HG02973 (cell line): ENCODE data around the gene PDE4A.
"Not testable (repeated sequence)": the region's sequence is repeated elsewhere in the genome, so short reads cannot be mapped to it uniquely, and the experiment has no call there.

Experiments used
- ATAC-seq: cut with Tn5 transposase; IDR thresholded peaks from one replicate; pipeline ENCODE4 v1.9.1; 2021; ENCODE audit warnings: moderate library complexity; ENCODE audit not compliant: unreplicated experiment

Gene PDE4A

DNA sequence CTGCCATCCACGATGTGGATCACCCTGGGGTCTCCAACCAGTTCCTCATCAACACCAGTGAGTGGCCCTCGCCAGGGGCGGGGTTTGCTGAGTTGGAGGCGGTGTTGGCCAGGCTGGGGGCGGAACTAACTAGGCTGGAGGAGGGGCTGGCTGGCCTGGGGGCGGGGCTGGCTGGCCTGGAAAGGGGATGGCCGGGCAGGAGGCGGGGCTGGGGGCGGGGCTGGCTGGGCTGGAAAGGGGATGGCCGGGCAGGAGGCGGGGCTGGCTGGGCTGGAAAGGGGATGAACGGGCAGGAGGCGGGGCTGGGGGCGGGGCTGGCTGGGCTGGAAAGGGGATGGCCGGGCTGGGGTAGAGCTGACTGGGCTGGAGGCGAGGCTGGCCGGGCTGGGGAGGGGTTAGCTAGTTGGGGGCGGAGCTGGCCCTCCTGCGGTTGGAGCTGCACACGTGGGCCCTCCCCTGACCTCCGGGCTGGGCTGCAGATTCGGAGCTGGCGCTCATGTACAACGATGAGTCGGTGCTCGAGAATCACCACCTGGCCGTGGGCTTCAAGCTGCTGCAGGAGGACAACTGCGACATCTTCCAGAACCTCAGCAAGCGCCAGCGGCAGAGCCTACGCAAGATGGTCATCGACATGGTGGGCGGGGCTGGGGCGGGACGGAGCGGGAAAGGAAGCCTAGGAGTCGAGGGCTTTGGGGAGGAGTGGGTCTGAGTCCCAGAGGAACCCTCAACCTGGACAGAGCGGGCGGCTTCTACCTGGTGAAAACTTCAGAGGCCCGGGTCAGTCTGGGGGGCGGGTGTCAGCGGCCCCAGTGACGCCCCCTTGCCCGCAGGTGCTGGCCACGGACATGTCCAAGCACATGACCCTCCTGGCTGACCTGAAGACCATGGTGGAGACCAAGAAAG, 41.0 kb downstream of the PDE4A start:
- peak; percentile 76 for ATAC-seq

DNA sequence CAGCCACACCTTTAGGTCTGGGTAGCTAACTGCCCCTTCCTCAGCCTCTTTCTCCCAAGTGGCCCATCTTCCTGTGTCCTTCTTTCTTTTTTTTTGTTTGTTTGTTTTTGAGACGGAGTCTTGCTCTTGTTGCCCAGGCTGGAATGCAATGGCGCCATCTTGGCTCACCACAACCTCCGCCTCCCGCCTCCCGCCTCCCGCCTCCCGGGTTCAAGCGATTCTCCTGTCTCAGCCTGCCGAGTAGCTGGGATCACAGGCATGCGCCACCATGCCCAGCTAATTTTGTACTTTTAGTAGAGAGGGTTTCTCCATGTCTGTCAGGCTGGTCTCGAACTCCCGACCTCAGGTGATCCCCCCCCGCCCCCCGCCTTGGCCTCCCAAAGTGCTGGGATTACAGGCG, 41.7 kb downstream of the PDE4A start:
- ATAC-seq, result not testable (repeated sequence)

DNA sequence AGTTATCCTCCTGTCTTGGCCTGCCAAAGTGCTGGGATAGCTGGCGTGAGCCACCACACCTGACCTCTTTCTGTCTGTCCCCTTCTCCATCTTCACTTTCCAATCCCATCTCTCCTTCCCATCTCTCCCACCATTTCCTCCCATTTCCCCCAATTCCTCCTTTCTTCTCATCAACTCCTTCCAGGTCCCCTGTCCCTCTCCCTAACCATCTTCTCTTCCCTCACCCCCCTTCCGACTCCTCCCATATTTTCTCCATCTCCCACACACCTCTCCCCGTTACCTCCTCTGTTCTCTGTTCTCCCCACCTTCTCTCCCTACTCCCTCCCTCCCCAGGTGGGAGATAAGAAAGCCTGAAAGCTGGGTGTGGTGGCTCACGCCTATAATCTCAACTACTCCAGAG, 42.2 kb downstream of the PDE4A start:
- ATAC-seq, result no peak

DNA sequence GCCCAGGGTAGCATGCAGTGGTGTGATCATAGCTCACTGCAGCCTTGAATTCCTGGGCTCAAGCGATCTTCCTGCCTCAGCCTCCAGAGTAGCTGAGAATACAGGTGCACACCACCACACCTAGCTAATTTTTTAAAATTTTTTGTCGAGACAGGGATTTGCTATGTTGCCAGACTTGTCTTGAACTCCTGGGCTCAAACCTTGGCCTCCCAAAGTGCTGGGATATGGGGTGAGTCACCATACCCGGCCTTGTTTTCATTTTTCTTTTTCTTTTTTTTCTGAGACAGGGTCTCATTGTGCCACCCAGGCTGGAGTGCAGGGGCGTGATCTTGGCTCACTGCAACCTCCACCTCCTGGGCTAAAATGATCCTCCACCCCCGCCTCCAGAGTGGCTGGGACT, 44.1 kb downstream of the PDE4A start:
- no peak for ATAC-seq

DNA sequence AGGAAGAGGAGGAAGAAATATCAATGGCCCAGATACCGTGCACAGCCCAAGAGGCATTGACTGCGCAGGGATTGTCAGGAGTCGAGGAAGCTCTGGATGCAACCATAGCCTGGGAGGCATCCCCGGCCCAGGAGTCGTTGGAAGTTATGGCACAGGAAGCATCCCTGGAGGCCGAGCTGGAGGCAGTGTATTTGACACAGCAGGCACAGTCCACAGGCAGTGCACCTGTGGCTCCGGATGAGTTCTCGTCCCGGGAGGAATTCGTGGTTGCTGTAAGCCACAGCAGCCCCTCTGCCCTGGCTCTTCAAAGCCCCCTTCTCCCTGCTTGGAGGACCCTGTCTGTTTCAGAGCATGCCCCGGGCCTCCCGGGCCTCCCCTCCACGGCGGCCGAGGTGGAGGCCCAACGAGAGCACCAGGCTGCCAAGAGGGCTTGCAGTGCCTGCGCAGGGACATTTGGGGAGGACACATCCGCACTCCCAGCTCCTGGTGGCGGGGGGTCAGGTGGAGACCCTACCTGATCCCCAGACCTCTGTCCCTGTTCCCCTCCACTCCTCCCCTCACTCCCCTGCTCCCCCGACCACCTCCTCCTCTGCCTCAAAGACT, 46.9 kb downstream of the PDE4A start:
- ATAC-seq, result no peak

DNA sequence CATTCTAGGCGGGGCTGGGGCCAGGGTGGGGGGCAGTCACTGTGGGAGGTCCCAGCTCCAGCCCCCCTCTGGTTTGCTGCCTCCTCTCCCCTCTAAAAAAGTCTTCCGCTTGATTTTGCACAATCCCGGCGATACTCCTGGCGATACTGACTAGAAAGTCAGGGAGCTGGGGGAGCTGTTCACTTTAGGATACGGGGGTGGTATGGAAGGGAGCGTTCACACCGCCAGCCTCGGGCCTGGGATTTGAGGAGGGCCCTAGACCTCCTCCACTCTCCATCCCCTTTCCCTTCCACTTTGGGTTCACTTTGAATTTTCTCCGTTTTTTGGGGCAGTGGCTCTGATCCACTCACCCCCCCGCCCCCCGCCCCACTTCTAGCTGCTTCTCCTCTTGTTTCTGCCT, 47.8 kb downstream of the PDE4A start:
- ATAC-seq, result no peak

DNA sequence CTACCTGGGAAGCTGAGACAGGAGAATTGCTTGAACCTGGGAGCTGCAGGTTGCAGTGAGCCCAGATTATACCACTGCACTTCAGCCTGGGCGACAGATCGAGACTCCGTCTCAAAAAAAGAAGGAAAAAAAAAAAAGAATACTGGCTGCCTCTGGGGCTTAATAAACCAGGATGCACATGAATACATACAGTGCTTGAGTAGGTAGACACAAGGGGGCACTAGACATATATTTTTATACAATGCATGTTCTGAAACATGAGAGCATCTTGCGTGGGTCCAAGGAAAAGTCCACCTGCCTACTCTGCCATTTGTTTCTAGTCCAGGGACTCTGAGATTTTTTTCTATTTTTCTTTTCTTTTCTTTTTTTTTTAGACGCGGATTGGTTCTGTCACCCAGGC, 51.6 kb downstream of the PDE4A start:
- no peak for ATAC-seq

DNA sequence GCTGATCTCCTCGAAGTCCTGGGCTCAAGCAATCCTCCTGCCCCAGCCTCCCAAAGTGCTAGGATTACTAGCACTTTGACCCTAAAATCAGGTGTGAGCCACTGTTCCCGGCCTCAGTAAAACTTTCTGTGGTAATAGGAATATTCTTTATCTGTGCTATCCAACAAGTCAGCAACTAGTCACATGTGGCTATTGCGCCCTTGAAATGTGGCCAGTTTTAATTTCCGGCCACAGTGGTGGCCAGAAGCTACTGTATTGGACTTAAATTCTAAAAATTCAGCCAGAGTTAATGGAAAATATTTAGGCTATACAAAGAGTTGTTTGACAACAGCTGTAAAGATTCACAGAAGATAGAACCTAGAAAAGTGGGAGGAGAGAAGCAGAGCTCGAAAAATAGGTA, 52.9 kb downstream of the PDE4A start:
- no peak for ATAC-seq

DNA sequence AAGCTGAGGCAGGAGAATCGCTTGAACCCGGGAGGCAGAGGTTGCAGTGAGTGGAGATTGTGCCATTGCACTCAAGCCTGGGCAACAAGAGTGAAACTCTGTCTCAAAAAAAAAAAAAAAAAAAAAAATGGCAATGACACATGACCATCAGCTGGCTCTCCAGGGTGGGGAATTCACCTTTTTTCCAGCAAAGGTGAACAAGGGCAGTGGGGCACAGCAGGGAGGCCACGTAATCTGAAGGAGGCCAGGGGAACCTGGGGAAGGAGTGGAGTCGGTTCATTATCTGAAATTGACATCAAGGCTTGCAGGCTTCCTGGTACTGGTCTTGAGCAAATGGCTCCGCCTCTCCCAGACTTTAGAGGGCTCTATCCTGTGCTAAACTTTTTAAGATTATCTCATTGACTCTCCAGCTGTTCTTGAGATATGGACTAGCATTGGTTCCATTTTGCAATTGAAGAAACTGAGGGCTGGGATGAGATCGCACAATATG, 54.7 kb downstream of the PDE4A start:
- no peak for ATAC-seq

DNA sequence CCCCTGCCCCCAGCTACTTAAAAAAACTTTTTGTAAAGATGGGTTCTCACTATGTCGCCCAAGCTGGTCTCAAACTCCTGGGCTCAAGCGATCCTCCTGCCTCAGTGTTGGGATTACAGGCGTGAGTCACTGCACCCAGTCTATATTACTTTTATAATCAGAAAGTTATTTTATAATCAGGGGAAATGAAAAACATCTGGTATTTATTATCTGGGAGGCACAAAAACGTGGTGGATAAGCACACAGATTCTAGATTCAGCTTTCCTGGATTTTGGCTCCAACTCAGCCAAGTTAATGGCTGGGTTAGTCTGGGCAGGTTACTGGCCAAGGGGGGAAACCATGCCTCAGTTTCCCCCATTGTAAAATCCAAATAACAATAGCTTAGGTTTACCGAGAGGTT, 58.1 kb downstream of the PDE4A start:
- ATAC-seq, result no peak

DNA sequence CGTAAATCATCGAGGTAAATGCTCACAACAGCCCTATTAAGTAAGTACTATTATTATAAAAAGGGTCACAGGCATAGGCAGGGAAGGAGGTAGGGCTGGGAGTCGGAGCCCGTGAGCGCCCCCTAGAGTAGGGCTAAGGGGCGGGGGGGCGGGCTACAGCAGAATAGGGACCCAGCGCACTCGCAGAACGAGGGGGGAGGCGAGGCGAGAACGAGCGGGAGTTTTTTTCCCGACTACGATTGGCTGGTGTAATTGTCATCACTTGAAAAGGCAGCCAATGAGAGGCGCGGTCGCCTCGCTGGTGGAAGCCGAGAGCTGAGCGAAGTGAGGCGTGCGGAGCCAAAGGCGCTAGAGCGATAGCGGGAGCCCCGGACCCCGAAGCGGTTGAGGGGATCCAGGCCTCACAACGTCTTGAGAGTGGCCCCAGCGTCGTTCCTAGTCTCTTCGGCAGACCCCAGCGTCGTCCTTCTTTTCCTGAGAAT, 58.6 kb downstream of the PDE4A start:
- no peak for ATAC-seq

DNA sequence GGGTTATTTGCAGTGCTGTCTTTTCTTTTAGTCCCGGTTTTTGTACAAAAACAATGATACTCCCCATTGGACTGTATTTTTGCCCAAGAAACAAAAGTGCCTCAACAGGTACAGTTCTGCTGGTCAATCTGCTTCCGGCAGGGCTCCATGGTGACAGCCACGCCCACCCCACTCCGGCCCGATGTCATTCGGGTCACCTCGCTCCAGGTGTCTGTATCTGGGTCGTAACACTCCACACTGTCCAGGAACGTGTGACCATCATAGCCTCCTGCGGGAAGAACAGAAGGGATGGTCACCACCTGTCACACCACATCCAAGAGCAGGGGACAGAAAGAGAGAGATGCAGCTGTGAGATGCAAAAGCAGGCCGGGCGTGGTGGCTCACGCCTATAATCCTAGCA, 66.2 kb downstream of the PDE4A start:
- ATAC-seq, result no peak

DNA sequence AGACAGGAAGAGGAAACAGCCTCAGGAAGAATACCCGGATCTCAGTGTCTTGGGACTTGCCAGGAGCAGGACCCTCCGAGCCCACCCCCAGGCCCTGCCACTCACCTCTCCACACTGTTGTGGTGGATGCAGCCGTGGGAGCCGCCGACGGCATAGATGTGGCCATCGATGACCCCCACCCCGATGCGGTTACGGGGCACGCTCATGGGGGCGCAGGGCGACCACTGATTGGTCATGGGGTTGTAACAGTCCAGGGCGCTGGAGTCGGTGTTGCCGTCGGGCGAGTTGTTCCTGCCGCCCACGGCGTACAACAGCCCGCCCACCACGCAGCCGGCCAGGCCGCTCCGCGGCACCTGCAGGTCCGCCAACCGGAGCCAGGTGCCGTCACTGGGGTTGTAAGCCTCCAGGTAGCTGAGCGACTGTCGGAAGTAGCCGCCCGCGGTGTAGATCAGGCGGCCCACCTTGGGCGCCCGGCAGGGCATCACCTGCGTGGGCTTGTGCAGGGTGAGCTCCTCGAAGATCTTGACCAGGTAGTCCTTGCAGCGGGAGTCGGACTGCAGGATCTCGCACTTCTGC, 71.2 kb downstream of the PDE4A start:
- no peak for ATAC-seq

DNA sequence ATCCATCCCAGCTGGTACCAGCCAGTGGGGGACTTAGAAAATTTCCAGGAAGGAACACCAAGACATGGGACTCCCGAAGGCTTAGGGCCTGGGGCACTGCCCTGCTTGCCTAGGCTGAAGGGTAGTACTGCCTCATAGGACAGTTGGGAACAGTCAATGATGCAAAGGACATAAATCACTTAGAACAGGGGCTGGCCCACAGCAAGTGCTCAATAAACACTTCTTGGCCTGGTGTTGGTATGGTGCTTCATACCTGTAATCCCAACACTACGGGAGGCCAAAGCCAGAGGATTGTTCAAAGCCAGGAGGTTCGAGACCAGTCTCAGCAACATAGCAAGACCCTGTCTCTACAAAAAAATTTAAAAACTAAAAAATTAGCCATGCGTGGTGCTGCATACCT, 77.0 kb downstream of the PDE4A start:
- no peak for ATAC-seq

DNA sequence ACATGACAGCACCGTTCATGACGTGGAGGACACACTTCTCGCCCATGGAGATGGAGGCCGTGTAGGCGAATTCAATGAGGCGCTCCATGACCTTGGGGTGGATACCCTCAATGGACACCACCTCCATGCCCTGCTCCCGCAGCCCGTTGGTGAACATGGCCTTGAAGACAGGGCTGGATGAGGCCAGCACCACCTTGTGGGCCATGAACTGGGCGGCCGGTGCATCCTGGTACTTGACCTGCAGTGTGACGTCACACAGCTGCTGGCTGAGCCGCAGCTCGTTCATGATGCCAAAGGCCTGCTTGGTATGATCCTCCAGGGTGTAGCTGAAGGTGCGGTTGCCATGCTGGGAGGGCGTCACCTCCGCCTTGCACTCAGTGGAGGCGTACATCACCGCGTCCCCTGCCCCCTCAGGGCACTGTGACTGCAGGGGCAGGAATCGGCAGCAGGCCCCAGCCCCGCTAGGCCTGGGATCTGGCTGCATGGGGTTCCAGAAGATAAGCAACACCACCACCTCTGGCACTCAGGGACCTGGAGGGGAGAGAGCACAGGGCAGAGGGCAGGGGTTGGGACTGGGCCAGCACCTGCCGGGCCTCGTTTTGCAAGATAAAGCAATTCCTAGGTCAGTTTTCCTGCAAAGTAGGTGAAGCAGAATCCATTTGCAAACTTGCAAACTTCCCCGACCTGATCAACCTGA, 79.4 kb downstream of the PDE4A start:
- ATAC-seq, result no peak

DNA sequence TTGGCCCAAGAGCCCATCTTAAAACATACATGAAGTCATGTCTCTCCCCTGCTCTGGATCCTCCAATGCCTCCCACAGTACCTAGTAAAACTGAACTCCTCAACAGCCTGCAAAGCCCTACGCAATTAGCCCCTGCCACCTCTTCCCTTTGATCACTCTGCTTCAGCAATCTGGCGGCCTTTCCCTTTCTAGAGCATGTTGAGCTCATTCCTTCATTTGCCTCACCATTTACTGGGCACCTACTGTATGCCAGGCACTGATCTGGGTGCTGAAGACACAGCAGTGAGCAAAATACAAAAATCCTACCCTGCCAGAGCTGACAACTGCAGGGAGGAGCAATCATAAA, 79.9 kb downstream of the PDE4A start:
- ATAC-seq, result no peak

DNA sequence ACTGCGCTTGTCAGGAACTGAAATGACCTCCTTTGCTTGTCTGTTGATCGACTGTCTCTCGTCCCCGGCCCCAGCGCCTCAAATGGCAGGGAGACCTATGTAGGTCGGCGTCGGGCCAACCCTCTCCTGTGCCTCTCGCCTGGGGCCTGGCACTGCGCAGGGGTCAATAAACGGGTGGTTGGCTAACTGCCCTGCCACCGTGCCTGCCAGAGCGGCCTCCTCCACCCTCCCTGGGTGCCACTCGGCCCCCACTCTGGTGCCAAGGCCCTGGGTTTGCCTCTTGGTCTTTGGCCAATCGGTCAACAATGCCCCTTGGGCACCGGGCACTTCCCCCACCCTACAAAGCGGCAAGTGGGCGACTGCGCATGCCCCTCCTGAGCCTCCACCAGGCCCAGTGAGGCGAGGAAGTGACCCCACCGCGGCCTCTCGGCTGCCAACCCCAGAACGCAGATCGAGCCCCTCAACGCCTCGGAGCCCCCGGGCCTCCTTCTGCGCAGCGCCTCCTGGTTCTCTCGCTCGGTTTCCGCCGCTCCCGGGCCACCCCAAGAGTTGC, 81.7 kb downstream of the PDE4A start:
- ATAC-seq, result peak; percentile 30

DNA sequence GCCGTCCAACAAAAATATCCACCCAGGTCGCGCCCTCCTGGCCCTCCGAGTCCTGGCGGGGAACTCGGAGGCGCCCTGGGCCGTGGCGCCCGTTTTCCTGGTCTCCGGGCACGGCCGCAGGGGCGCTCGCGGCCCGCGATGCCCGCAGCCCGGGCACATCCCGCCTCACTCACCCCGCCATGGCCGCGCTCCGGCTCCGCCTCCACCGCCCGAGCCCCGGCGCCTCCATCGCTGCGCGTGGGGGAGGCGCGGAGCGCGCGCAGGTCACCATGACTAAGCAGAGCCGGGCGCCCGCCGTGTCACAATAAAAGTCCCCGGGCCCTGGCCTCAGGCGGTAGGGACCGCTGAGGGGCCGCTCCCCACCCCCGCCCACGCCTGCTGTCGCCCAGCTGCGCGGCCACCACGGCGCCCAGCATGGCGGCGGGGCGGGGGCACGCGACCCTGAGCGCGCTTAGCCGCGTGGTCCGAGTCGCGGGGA, 82.2 kb downstream of the PDE4A start:
- ATAC-seq, result peak; percentile 78

DNA sequence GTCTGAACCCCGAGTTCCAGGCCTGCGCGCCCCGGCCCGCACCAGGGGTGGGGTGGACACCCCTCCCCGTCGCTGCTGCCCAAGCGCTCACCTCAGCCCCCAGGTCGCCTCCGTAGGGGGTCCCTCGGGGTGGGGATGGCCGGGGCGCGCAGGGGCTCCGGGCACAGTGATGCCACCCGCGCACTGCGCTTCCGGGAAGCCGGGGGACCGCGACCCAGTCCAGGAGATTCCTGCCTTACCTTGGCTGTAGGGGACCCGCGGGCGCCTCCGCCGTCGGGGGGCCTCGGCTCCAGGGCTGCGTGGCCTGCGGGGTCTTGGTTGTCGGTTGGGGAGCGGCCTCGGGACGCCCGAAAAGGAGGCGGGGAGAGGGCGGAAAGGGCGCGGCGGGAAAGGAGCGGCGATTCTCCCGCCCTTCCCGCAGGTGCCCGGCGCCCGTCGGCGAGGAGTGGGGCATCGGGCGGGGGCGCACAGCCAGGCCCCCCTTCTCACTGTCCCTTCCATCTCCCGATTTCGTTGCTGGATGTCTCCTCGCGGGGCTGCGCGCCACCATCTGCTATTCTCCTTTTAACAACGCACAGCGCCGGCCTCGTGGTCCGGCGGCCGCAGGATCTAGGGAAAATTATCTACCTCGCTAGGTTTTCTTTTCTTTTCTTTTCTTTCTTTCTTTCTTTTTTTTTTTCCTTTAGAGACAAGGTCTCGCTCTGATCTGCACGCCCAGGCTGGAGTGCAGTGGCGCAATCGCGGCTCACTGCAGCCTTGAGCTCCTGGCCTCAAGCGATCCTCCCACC, 82.9 kb downstream of the PDE4A start, which contains the start of gene KEAP1:
KEAP1 (minus strand) TSS at position 355 of the 788 bp plus-strand sequence. CDS start 3,323 bp downstream, outside the sequence.
- ATAC-seq, result no peak
